ENCODE data around the gene FOXO1. TPM values are rescaled to one million over a fixed set of nuclear protein-coding genes. Genes with fewer than 3 reads are reported as not detected.

Gene FOXO1
- total and polyA plus RNA-seq, 4 donors: 4.1 to 33.4 (median 19.3) TPM

DNA sequence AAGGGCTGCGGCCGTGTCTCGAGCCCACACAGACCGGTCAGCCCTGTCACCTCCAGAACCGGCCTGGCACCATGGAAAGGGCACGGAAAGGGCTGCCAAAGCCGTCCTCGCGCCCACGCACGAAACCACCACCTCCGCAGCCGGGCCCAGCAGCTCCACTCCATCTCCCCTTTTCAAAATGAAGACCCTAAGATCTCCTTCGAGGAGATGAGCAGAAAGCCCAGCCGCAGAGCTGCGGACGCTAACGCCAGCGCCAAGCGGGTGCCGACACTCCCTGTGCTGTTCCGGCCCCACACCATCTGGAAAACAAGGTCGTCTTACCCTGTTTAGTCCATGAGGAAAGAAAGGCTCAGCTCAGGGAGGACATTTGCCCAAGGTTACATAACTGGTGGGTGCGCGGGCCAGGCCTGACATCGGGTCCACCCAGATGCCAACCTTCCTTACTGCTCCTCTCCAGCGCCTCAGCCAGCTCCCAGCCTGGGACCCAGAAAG is 131.1 kb downstream of the FOXO1 start:
- no peak overlapping the region for H3K4me3 ChIP-seq (ENCODE audit: low read length in 2 of 2)
- peaks cover under 1 to 1% of the 10 kb centered on the region in 2 donors for H3K4me1 ChIP-seq (ENCODE audit: control insufficient read depth in 1 of 2, insufficient read depth in 2 of 2, low read length in 2 of 2)
- ATAC-seq (ENCODE audit: low FRiP score): no peak
- WGBS, 2 donors: 97% methylated on average over 27 of the region's 27 CpGs
- no peaks in the 10 kb centered on the region for H3K27me3 ChIP-seq (ENCODE audit: control insufficient read depth in 1 of 2, insufficient read depth in 2 of 2, low read length in 1 of 2)
- H3K9me3 ChIP-seq (ENCODE audit: control insufficient read depth, low read length): no peaks in the 10 kb centered on the region
- no peaks in the 10 kb centered on the region for H3K36me3 ChIP-seq (ENCODE audit: control insufficient read depth in 1 of 2, insufficient read depth in 2 of 2, low read length in 1 of 2)
- intact Hi-C loops (cut with DNase I): no loop called here
- DNase-seq: no peak
- H3K27ac ChIP-seq (ENCODE audit: low read depth in 1 of 2, low read length in 2 of 2): no peak overlapping the region

DNA sequence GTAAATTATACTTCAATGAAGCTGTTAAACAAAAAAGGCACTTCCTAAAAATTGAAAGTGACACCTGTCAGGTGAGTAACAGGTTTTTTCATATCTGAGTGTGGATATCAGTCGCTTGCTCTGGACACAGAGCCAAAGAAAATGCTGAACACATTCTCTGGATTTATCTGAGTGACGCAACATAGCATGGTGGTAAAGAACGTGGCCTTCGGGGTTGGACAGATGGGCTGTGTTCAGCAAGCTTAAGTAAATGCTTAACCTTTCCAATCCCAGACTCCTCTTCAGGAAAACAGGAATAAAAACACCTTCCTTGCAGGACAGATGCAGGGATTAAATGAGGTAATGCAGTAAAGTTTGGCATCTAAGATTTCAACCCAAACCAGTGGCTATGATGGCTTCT is 132.0 kb downstream of the FOXO1 start:
- ATAC-seq (ENCODE audit: low FRiP score) (no peak), DNase-seq (no peak)
- Histone ChIP-seq H3K4me3 (ENCODE audit: low read length in 2 of 2) (no peak overlapping the region), H3K4me1 (ENCODE audit: control insufficient read depth in 1 of 2, insufficient read depth in 2 of 2, low read length in 2 of 2) (peaks cover 0 to 1% of the 10 kb centered on the region in 2 donors), H3K27ac (ENCODE audit: low read depth in 1 of 2, low read length in 2 of 2) (no peak overlapping the region), H3K27me3 (ENCODE audit: control insufficient read depth in 1 of 2, insufficient read depth in 2 of 2, low read length in 1 of 2) (no peaks in the 10 kb centered on the region), H3K9me3 (ENCODE audit: control insufficient read depth, low read length) (no peaks in the 10 kb centered on the region), H3K36me3 (ENCODE audit: control insufficient read depth in 1 of 2, insufficient read depth in 2 of 2, low read length in 1 of 2) (no peaks in the 10 kb centered on the region)
- intact Hi-C loops (cut with DNase I): no loop called here
- 79% methylated on average over 4 of the region's 4 CpGs for WGBS, 2 donors

DNA sequence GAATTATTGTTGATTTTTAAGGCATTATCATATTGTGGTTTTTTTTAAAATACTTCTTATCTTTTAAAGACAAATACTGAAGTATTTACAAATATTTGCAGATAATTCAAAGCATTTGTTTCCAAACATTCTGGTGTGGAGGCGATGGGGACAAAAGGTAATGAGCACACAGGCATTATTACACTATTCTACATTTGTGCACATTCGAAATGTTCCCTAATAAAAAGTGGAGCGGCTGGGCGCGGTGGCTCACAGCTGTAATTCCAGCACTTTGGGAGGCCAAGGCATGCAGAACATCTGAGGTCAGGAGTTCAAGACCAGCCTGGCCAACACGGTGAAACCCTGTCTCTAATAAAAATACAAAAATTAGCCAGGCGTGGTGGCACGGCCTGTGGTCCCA is 133.4 kb downstream of the FOXO1 start:
- 83 to 94% methylated on average over 8 of the region's 8 CpGs for WGBS, 2 donors
- no peaks in the 10 kb centered on the region for H3K27me3 ChIP-seq (ENCODE audit: control insufficient read depth in 1 of 2, insufficient read depth in 2 of 2, low read length in 1 of 2)
- no peak overlapping the region for H3K27ac ChIP-seq (ENCODE audit: low read depth in 1 of 2, low read length in 2 of 2)
- intact Hi-C loops (cut with DNase I): no loop called here
- H3K4me1 ChIP-seq (ENCODE audit: control insufficient read depth in 1 of 2, insufficient read depth in 2 of 2, low read length in 2 of 2): peaks cover 0 to 1% of the 10 kb centered on the region in 2 donors
- no peak for ATAC-seq (ENCODE audit: low FRiP score)
- H3K36me3 ChIP-seq (ENCODE audit: control insufficient read depth in 1 of 2, insufficient read depth in 2 of 2, low read length in 1 of 2): no peaks in the 10 kb centered on the region
- no peak for DNase-seq
- H3K4me3 ChIP-seq (ENCODE audit: low read length in 2 of 2): no peak overlapping the region
- H3K9me3 ChIP-seq (ENCODE audit: control insufficient read depth, low read length): peaks cover under 1% of the 10 kb centered on the region

DNA sequence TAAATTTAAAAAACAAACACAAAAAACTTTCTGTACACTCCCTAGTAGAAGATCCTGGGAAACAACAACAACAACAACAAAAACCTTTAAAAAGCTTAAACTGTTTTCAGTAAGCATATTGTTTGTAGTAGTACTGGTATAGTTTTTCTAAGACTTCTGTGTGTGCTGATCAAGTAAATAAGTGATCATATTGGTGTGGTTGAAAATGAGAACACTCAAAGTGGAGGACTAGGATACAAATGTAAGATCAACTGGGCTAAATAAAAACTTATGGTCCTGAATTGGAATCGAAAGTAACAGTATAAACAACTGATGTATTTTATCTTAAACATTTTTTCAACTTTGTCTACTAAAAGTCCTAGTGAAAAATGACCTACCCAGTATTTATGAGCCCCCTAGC is 135.5 kb downstream of the FOXO1 start:
- no peak for DNase-seq
- Histone ChIP-seq H3K27ac (ENCODE audit: low read depth in 1 of 2, low read length in 2 of 2) (no peak overlapping the region), H3K27me3 (ENCODE audit: control insufficient read depth in 1 of 2, insufficient read depth in 2 of 2, low read length in 1 of 2) (no peaks in the 10 kb centered on the region), H3K36me3 (ENCODE audit: control insufficient read depth in 1 of 2, insufficient read depth in 2 of 2, low read length in 1 of 2) (no peaks in the 10 kb centered on the region), H3K9me3 (ENCODE audit: control insufficient read depth, low read length) (peaks cover 3% of the 10 kb centered on the region), H3K4me1 (ENCODE audit: control insufficient read depth in 1 of 2, insufficient read depth in 2 of 2, low read length in 2 of 2) (no peaks in the 10 kb centered on the region), H3K4me3 (ENCODE audit: low read length in 2 of 2) (no peak overlapping the region)
- intact Hi-C loops (cut with DNase I): no loop called here
- no peak for ATAC-seq (ENCODE audit: low FRiP score)
- 74 to 84% methylated on average over 1 of the region's 1 CpG for WGBS, 2 donors

DNA sequence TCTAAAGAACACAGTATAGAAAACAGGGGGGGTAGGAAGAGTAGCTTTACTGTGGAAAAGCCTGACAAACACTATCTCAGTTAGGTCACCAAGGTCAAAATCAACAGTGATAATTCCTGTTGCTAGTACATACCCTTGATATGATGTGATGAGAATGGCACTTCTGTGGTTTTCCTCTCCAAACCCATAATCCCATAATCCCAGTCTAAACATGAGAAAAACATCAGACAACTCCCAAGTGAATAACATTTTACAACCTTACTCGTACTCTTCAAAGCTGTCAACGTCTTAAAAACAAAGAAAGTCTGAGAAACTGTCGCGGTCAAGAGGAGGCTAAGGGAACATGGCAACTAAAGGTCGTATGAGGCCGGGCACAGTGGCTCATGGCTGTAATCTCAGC is 137.6 kb downstream of the FOXO1 start:
- no peaks in the 10 kb centered on the region for H3K27me3 ChIP-seq (ENCODE audit: control insufficient read depth in 1 of 2, insufficient read depth in 2 of 2, low read length in 1 of 2)
- no peaks in the 10 kb centered on the region for H3K36me3 ChIP-seq (ENCODE audit: control insufficient read depth in 1 of 2, insufficient read depth in 2 of 2, low read length in 1 of 2)
- no peaks in the 10 kb centered on the region for H3K4me1 ChIP-seq (ENCODE audit: control insufficient read depth in 1 of 2, insufficient read depth in 2 of 2, low read length in 2 of 2)
- no peak overlapping the region for H3K27ac ChIP-seq (ENCODE audit: low read depth in 1 of 2, low read length in 2 of 2)
- no peak overlapping the region for H3K4me3 ChIP-seq (ENCODE audit: low read length in 2 of 2)
- no peak for DNase-seq
- ATAC-seq (ENCODE audit: low FRiP score): no peak
- 88 to 89% methylated on average over 6 of the region's 6 CpGs for WGBS, 2 donors
- H3K9me3 ChIP-seq (ENCODE audit: control insufficient read depth, low read length): peaks cover 3% of the 10 kb centered on the region
- intact Hi-C loops (cut with DNase I): no loop called here

DNA sequence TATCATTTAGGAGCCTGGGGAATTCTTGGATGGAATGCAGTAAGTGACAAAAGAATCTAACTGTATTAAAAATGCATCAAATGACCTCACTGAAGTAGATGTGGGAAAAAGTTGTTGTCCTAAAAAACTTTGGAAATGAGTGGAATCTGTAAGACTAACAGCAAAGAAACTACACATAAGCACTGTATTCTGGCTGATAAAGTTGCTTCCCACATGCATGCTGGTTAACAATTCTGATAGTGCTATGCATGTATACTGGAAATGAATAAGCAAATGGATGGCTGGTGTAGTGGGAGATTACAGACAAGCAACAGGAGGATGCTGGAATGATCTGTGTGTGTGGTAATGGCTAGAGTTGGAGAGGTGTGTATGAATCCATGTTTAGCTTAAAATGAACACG is 138.5 kb downstream of the FOXO1 start:
- Histone ChIP-seq H3K27me3 (ENCODE audit: control insufficient read depth in 1 of 2, insufficient read depth in 2 of 2, low read length in 1 of 2) (no peaks in the 10 kb centered on the region), H3K27ac (ENCODE audit: low read depth in 1 of 2, low read length in 2 of 2) (no peak overlapping the region), H3K36me3 (ENCODE audit: control insufficient read depth in 1 of 2, insufficient read depth in 2 of 2, low read length in 1 of 2) (no peaks in the 10 kb centered on the region), H3K4me1 (ENCODE audit: control insufficient read depth in 1 of 2, insufficient read depth in 2 of 2, low read length in 2 of 2) (no peaks in the 10 kb centered on the region), H3K4me3 (ENCODE audit: low read length in 2 of 2) (no peak overlapping the region), H3K9me3 (ENCODE audit: control insufficient read depth, low read length) (peaks cover 3% of the 10 kb centered on the region)
- whole genome bisulfite sequencing, 2 donors: 87 to 91% methylated on average over 1 of the region's 1 CpG
- intact Hi-C loops (cut with DNase I): no loop called here
- no peak for DNase-seq
- no peak for ATAC-seq (ENCODE audit: low FRiP score)

DNA sequence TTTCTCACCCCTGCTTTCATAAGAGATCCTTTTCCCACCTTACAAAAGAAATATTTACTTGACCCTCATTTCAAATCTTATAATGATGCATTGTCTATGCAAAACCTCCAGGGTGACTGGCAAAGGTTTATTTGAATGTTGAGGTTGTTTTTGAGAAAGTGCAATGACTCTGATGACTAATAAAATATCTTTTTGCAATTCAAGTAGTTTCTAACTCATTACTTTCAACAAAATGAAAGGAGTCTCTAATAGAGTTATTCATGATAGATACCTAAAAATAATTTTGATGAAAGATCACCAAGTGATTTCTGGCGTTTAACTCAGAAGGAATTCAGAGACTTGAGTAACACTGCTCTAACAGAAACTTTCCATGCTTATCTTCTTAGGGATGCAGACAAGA is 144.2 kb downstream of the FOXO1 start:
- Histone ChIP-seq H3K36me3 (ENCODE audit: control insufficient read depth in 1 of 2, insufficient read depth in 2 of 2, low read length in 1 of 2) (no peaks in the 10 kb centered on the region), H3K4me1 (ENCODE audit: control insufficient read depth in 1 of 2, insufficient read depth in 2 of 2, low read length in 2 of 2) (peaks cover 0 to 2% of the 10 kb centered on the region in 2 donors), H3K9me3 (ENCODE audit: control insufficient read depth, low read length) (peaks cover 1% of the 10 kb centered on the region), H3K4me3 (ENCODE audit: low read length in 2 of 2) (no peak overlapping the region), H3K27ac (ENCODE audit: low read depth in 1 of 2, low read length in 2 of 2) (no peak overlapping the region), H3K27me3 (ENCODE audit: control insufficient read depth in 1 of 2, insufficient read depth in 2 of 2, low read length in 1 of 2) (no peaks in the 10 kb centered on the region)
- DNase-seq (no peak), ATAC-seq (ENCODE audit: low FRiP score) (no peak)
- intact Hi-C loops (cut with DNase I): no loop called here
- WGBS, 2 donors: 57 to 63% methylated on average over 1 of the region's 1 CpG

DNA sequence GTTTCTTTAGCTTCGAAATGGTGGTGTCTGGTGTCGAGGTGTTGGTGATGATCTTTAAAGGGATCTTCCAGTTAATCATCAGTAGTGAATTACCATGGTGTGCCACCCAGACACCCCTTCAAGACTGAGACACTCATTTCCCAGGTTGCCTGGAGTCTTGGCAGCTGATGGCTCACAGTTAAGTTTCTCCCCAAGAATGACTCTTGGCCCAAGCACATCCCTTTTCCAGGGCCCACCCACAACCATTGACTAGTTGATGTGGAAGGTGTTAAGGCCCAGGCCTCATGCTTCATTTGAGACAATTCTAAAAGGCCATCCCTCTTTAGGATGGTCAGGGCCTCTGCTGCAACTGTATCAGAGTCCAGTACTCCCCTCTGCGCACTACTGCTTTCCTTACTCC is 145.5 kb downstream of the FOXO1 start:
- Histone ChIP-seq H3K36me3 (ENCODE audit: control insufficient read depth in 1 of 2, insufficient read depth in 2 of 2, low read length in 1 of 2) (no peaks in the 10 kb centered on the region), H3K4me1 (ENCODE audit: control insufficient read depth in 1 of 2, insufficient read depth in 2 of 2, low read length in 2 of 2) (peaks cover 0 to 2% of the 10 kb centered on the region in 2 donors), H3K27ac (ENCODE audit: low read depth in 1 of 2, low read length in 2 of 2) (no peak overlapping the region), H3K9me3 (ENCODE audit: control insufficient read depth, low read length) (no peaks in the 10 kb centered on the region), H3K27me3 (ENCODE audit: control insufficient read depth in 1 of 2, insufficient read depth in 2 of 2, low read length in 1 of 2) (no peaks in the 10 kb centered on the region), H3K4me3 (ENCODE audit: low read length in 2 of 2) (no peak overlapping the region)
- DNase-seq: no peak
- ATAC-seq (ENCODE audit: low FRiP score): no peak
- WGBS, 2 donors: 98 to 99% methylated on average over 3 of the region's 3 CpGs
- intact Hi-C loops (cut with DNase I): no loop called here

DNA sequence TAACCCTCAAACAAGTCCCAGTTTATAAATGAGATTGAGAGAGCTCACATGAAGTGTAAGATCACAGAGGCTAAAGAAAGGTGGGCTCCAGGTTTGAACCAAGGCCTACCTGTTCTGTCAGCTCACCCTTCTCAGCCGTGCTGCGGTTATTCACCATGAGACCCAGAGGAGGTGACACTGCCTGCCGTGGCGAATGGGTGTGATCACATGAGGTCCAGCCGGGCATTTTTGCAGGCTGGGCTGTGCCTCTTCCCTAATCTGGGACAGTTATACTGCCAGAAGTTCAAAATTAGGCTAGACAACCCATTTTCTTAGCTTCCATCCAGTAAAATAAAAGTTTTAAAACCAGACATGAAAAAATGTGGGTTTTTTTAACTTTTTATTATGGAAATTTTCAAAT is 146.8 kb downstream of the FOXO1 start:
- intact Hi-C loops (cut with DNase I): no loop called here
- no peak overlapping the region for H3K4me3 ChIP-seq (ENCODE audit: low read length in 2 of 2)
- H3K27ac ChIP-seq (ENCODE audit: low read depth in 1 of 2, low read length in 2 of 2): no peak overlapping the region
- DNase-seq (peak in 1 of 2 donors; percentile 68), ATAC-seq (ENCODE audit: low FRiP score) (peak; percentile 48)
- H3K27me3 ChIP-seq (ENCODE audit: control insufficient read depth in 1 of 2, insufficient read depth in 2 of 2, low read length in 1 of 2): no peaks in the 10 kb centered on the region
- WGBS, 2 donors: 25 to 29% methylated on average over 5 of the region's 5 CpGs
- H3K36me3 ChIP-seq (ENCODE audit: control insufficient read depth in 1 of 2, insufficient read depth in 2 of 2, low read length in 1 of 2): no peaks in the 10 kb centered on the region
- H3K9me3 ChIP-seq (ENCODE audit: control insufficient read depth, low read length): no peaks in the 10 kb centered on the region
- peaks cover 0 to 2% of the 10 kb centered on the region in 2 donors for H3K4me1 ChIP-seq (ENCODE audit: control insufficient read depth in 1 of 2, insufficient read depth in 2 of 2, low read length in 2 of 2)

All from aorta (tissue), 5 donors.